ENCODE measurements around the gene HPN.
A peak's percentile ranks its signal among the peaks of the same experiment; 100 is the strongest.

The HPN gene

GRCh38 chr19:35105411-35106290 lies 64.1 kb downstream of the HPN start (continued):
- TF ChIP-seq INSM2 (tag by site-specific recombination; IDR thresholded peaks at IDR 0.05) (no peak), WT1 (tag by site-specific recombination; IDR thresholded peaks at IDR 0.05) (no peak), ZNF792 (tag by site-specific recombination; IDR thresholded peaks at IDR 0.05) (no peak), ZNF174 (tag by site-specific recombination; IDR thresholded peaks at IDR 0.05) (no peak), ZNF544 (tag by site-specific recombination; IDR thresholded peaks at IDR 0.05) (peak; percentile 67), ZNF670 (tag by site-specific recombination; IDR thresholded peaks at IDR 0.05; ENCODE audit: low read depth) (peak; percentile 93; the same call in 1 of the 2 replicates), ZNF335 (tag by site-specific recombination; conservative IDR thresholded peaks at IDR 0.05) (no peak), ZNF138 (tag by site-specific recombination; IDR thresholded peaks at IDR 0.05; ENCODE audit: borderline replicate concordance) (no peak), ZNF404 (tag by site-specific recombination; IDR thresholded peaks at IDR 0.05) (no peak), ZNF280D (tag by site-specific recombination; IDR thresholded peaks at IDR 0.05) (no peak), ZNF175 (tag by site-specific recombination; IDR thresholded peaks at IDR 0.05) (peak; percentile 87), ZNF777 (tag by site-specific recombination; IDR thresholded peaks at IDR 0.05; ENCODE audit: borderline replicate concordance) (peak; percentile 41; the same call in 1 of the 2 replicates), ZNF621 (tag by site-specific recombination; IDR thresholded peaks at IDR 0.05) (peak; percentile 73; the same call in 1 of the 2 replicates), ZFP37 (tag by site-specific recombination; IDR thresholded peaks at IDR 0.05) (no peak), ZNF157 (tag by site-specific recombination; IDR thresholded peaks at IDR 0.05) (no peak; the same call in 1 of the 2 replicates), ZFP69B (tag by site-specific recombination; IDR thresholded peaks at IDR 0.05) (no peak), ZBTB1 (tag by site-specific recombination; IDR thresholded peaks at IDR 0.05) (no peak), GFI1B (tag by site-specific recombination; IDR thresholded peaks at IDR 0.05) (no peak), ZNF202 (tag by site-specific recombination; IDR thresholded peaks at IDR 0.05; ENCODE audit: borderline replicate concordance) (0 out of 2 replicates have a peak, but pooled peaks have one; percentile 10), IKZF3 (tag by site-specific recombination; IDR thresholded peaks at IDR 0.05) (no peak), ZNF280C (tag by site-specific recombination; IDR thresholded peaks at IDR 0.05) (peak; percentile 23; the same call in 1 of the 2 replicates), SALL2 (tag by site-specific recombination; IDR thresholded peaks at IDR 0.05; ENCODE audit: borderline replicate concordance) (peak; percentile 81; the same call in 1 of the 2 replicates), ZNF529 (tag by site-specific recombination; IDR thresholded peaks at IDR 0.05; ENCODE audit: insufficient replicate concordance) (no peak), PRDM4 (tag by site-specific recombination; IDR thresholded peaks at IDR 0.05) (no peak), ZNF426 (tag by site-specific recombination; IDR thresholded peaks at IDR 0.05) (no peak), ZNF530 (tag by site-specific recombination; IDR thresholded peaks at IDR 0.05; ENCODE audit: low read depth) (no peak; the same call in 1 of the 2 replicates), ZSCAN23 (tag by site-specific recombination; IDR thresholded peaks at IDR 0.05) (no peak), OVOL3 (tag by site-specific recombination; IDR thresholded peaks at IDR 0.05) (no peak), ZNF354C (tag by site-specific recombination; IDR thresholded peaks at IDR 0.05; ENCODE audit: borderline replicate concordance, low read depth) (peak; percentile 8; the same call in 1 of the 2 replicates)
